ENCODE results near the gene C5orf22.

GRCh38 chr5:31502506-31502905, 29.6 kb upstream of the C5orf22 start:
- TF ChIP-seq CTCF (IDR thresholded peaks at IDR 0.05) (no peak), EP300 (IDR thresholded peaks at IDR 0.05) (no peak)
